HG03060 (cell line): ENCODE results near the gene FANCC.
A peak's percentile ranks its signal among the peaks of the same experiment; 100 is the strongest.

Source experiments
- ATAC-seq: cut with Tn5 transposase; IDR thresholded peaks from one replicate; pipeline ENCODE4 v1.9.1; 2021; ENCODE audit warnings: low read depth, moderate number of reproducible peaks; ENCODE audit not compliant: unreplicated experiment

FANCC gene

DNA sequence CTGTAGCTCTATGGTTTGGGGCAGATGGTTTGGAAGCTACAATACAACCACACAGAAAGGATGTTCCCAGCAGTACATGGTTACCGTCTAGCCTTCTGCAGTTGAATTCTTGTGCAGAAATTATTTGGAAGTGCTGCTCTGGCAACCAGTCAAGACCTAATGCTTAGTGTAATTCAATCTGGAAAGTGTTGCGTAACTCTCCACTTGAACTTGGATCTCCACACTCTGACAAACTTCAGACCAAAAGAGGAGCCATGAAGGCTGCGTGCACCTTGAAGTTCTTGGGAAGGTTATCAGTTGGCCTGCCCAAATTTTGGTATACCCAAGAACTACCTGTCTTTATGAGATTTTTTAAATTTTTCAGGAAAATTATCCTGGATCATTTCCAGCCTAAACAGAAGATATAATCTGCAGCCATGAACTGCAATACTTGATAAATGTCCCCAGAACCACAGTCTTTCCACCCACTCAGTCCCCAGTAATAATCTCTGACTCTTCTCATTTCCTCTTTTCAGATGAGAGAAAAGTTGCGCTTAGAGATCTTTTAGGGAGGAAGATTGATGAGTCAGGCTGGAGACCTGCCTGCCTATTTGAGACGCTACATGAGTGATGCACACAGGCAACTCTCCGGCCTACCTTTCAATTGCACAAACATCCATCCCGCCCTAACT lies 159.9 kb downstream of the FANCC start:
- ATAC-seq: peak; percentile 82

DNA sequence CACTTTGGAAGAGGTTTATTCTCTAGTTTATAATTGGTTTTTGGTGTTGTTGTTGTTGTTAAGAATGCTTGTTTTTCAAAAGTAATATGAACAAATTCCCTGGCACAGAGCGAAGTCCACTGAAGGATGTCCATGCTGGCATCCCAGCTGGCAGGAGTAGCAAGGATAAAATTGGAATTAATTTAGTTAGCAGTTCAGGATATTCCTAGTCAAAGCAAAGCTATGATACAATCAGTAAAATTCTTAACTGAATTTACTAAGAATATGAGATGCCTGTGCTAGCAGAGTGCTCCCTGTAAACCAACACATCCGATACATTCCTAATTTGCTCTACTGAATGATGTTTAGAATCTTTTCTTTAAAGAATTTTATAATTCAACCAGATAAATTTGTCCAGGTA lies 161.4 kb downstream of the FANCC start:
- no peak for ATAC-seq

DNA sequence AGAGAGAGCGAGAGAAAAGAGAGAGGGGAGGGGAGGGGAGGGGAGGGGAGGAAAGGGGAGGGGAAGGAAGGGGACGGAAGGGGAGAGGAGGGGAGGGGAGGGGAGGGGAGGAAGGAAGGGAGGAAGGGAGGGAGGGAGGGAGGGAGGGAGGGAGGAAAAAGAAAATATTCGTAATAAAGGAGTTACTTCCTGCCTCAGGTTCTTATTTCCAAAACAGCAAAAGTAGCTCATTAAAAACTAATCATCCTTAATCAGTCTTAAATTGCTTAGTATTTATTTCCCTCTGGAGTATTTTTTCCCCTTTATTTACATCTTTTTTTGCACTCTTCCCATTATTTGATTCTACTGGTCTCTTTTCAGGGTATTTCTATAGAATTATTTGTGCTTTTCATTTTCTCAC lies 162.3 kb downstream of the FANCC start:
- no peak for ATAC-seq

DNA sequence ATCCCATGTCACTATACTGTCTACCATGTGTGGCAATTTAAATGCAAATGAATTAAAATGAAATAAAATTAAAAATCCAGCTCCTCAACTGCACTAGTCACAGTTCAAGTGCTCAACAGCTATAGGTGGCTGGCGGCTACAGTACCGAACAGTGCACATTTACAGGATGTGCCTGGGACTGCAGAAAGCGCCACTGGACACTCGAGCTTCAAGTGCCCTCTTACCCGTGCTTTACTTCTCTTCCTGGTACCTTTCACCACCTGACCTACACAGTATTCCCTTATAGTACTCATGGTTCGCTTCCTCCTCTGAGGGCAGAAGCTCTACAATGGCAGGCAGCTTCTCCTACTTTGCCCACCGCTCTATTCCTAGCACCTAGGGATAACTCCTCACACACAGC lies 166.6 kb downstream of the FANCC start:
- no peak for ATAC-seq

DNA sequence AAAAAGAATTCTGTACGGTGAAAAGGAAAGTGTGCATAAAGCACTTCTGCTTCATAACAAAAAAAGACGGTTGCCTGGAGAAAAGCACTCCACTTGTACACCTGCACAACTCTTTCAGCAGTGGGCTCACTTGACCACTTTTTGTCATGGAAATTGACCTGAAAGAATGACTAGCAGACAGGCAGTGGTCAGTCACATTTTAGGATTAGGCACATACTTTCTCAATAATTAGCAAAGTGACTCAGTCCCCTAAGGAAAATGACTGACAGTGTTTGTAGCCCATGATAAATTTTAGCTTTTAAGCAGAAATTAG lies 169.3 kb downstream of the FANCC start:
- no peak for ATAC-seq

DNA sequence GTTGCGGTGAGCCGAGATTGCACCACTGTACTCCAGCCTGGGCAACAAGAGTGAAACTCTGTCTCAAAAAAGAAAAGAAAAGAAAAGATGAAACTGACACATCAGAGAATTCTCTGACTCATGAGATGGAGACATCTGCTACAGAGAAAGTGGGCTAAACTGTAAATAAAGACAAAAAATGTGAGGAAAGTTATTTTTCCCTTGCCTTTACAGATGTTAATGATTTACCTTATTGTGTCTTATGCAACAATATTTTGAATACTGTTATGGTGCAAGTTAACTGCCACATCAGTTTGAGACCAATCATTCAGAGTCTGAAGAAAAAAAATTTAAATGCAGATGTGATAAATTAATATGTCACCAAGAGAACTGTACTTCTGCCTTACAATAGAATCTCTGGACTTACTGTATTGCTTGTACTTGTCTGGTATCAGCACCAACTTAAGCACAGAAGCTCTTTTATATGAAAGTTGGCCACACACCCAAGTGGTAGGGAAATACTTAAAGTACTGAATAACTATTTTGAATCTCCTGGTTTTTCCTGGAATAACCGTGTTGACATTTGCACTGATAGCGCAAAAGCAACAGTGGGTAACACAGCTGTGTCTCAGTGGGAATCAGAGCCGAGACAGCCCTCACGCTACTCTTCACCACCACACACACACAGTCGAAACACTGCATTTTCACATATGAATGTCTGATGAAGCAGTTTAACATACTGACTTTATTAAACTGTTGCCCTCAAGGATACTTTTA lies 169.9 kb downstream of the FANCC start:
- no peak for ATAC-seq

DNA sequence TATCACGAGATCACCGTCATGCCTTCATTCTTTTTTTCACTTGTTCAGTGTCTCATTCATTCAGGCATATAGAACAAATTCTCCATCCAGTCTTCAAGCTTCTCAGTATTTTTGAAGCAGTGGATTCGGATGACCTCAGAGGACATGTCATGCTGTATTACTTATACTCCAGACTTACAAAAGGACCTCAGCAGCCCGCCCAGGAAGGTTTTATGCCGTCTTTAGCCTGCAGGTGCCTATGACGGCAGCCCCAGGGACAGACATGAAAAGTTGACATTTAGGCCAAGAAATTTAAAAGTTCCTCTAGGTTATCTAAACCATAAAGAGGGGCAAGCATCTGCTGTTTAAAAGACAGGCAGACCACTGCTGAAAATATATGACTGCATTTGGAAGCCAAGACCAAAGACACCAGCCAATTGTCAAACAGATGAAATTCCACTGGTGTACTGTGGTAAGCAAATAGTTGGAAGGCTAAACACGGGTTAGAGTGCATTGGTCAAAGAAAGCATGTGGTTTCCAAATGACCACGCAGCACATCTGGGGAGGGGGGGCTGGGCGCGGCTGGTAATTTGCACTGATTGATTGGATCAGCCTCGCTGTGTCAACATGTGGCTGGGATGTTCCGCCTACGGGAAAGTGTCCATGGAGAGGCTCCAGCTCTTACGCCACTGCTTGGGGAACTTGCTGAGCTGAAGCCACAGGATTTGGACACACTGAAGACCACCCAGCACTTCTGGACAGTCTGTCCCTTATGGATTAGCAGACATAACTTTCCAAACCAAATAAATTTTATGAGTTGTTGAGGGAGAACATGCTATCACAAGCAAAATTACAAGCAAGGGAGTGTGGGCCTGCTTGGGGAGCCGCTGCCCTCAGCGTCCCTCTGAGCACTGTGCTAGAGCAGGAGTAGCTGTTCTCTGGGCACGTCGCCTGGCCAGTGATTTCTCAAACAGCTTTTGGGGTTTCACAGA lies 173.6 kb downstream of the FANCC start:
- ATAC-seq: no peak

DNA sequence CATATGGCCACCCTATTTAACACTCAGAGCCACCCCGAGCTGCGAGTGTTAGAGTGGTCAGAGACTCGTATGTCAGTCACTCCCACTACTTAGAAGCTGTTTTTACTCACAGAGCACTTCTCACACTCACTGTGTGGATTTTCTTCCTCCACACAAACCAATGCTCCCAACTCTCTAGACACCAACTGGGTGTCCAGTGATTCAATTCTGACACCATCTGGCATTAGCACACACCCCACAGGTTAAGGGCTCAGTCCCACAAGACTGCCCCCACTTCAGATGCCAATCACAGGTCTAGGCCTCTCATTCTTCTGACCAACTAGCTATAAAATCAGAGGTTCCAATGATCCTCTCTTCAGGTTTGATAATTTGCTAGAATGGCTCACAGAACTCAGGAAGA lies 174.8 kb downstream of the FANCC start:
- no peak for ATAC-seq

DNA sequence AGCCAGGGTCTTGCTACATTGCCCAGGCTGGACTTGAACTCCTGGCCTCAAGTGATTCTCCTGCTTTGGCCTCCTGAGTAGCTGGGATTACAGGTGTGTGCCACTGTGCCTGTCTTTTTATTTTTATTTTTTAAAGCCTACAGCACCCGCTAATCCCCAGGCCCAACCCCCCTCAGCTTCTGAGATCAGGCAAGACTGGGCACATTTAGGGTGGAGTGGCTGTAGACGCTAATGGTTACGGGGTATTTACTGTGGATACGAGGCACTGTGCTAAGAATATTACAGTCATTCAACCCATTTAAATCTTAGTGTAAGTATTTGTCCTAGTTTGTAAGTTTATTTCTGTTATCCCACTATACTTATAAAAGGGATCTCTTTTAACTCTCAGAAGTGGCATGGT lies 175.2 kb downstream of the FANCC start:
- ATAC-seq: no peak

DNA sequence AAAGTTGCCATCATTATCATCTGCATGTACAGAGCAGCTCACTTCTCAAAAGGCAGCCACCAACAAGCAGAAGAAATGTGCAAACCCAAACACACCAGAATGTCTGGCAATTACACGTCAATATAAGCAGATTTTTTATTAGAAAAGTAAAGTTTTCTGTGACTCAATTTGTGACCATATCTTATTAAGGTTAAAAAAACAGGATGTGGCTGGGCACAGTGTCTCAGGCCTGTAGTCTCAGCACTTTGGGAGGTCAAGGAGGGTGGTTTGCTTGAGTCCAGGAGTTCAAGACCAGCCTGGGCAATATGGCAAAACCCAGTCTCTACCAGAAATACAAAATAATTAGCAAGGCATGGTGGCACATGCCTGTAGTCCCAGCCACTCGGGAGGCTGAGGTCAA lies 176.7 kb downstream of the FANCC start:
- ATAC-seq: no peak

DNA sequence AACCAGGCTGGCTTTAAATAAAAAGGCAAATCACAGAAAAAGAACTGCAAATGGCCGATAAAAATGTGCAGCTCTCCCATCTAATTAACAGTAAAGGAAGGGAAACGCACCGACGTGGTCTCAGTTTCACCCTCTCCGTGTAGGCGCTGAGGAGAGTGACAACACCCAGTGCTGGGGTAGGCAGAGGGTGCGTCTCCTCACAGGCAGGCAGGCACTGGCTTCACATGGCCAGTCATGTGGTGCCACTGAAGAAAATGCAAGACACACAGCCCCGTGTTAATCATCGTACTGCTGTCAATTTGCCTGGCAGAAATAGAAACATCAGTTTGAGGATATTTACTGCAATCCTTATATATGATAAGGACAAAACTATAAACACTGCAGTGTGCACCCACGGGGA lies 178.4 kb downstream of the FANCC start:
- ATAC-seq: no peak

DNA sequence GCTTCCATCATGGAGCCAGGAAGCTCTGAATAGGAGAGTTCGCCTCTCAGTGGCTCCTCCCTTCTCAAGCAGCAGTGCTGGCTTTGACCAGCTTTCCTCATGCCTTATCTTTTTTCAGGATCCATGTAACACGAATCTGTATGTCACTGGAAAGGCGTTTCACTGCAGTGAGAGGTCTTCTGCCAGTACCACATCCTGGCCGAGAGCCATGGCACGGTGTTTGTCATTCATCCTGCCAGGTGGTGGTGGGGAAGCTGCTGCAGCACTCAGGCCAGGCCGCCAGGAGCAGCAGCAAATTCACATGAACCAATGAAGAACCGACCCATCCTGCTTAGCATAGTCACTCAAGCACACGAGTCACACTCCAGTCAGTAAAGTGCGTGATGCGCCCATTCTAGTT lies 179.0 kb downstream of the FANCC start:
- no peak for ATAC-seq

DNA sequence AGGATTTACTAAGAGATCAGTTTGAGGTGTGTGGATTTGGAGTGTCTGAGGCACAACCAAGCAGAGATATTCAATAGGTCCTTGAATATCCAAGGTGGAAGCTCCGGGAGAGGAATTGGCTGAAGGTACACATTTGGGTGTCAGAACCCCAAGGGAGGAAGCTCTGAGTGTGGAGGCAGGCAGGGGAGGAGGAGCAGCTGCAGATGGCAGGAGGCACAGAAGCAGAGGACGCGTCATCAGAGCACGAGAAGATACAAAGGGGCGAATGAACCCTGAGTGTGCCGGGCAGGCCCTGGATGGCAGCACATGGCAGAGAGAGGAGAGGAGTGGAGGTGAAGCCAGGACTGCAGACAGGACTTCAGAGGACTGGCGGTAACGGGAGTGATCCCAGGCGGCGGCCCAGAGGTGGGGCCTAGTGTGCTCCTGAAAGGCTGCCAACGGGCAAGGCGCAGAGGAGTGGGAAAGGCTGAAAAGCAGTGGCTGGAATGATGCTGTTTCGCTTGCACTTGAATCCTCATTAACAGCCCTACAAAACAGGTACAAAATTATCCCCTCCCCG lies 179.8 kb downstream of the FANCC start:
- ATAC-seq: no peak

DNA sequence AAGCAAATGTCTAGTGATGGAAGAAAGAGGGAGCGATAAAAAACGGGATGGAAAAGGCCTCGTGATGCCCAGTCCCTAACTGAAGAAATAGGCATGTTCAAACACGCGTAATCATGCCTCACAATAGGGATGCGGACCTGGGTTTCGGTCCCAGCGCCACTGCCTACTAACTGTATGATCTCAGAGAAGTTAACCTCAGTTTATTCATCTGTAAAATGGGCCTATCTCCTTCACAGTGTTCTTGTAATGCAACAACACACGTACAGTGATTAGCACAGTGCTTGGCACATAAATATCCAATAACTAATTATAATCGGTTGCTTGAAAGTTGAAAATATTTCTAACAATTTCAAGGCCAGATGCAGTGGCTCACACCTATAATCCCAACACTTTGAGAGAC lies 181.8 kb downstream of the FANCC start:
- no peak for ATAC-seq

DNA sequence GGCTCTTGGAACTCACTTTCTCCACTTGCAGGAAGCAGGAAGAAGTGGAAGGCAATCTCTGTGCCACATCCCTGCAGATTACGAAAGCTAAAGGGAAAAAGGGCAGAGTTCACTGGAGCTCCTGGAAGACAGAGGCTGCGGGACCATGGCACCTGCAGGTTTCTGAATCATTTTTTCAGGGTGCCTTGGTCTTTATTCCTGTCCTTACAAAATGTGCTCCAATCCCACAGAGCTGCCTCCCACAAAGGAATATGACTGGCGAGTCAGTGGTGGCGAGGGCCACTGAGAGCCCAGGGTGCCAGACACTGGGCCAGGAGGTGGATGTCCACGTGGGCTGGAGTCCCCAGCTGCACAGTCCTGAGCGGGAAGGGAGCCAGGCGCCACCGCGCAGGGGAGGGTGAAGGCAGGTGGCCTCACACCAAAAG lies 183.0 kb downstream of the FANCC start:
- no peak for ATAC-seq

DNA sequence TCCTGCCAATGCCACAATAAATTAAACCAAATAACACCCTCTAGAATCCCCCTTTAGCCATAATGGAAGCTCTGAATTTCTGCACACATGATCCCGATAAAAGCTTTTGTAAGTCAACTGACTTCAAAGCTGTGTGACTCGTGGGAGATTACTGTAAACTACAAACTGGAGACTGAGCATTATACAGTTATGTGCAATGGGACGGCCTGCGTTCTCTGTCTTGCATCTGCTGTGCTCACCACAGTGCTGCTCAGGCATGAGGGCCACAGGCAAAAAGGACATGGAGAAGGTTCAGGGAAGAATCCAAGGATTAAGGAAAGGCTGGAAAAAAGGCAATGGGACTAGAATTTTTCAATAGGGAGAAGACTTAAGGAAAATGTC lies 184.2 kb downstream of the FANCC start:
- ATAC-seq: no peak

DNA sequence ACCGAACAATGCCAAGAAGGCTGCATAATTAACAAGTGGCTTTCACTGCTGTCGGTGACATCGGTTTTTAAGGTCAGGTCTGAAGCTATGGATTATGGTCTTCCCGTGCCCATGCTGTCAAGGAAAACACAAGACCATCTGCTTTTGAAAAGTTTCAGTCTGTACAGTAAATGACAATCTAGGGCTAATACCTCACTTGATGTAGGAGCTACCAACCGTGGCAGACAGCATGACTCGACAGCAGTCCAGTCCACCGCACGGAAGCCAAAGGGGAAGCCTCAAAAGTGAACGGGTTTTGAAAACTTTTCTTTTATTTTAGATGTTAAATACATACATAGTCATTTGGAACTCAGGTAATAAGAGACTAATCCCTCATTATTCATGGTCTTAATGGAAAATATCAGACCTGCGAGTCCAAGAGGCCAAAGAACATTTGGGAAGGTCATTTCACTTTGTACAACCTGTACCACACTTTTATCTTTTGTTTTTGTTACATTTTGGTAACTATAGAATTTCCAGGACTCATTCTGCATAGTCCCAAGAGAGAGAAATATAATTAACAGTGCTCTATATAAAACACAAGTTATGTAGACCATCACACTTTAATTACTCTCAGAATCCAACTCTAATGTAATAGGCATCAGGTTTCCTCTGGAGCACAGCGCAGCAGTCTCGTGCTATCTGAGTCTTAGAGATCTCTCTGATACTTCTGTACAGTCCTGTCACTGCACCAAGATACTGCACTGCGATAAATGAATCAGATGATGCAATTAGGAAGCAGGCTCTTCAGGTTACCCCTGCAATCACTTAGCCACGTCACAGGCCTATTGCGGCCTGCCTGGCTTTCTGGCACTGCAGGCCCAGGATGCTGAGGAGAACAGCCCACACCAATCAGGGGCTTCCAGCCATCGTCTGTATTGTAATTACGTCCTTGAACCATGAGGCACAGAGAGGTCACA lies 184.9 kb downstream of the FANCC start:
- ATAC-seq: no peak

DNA sequence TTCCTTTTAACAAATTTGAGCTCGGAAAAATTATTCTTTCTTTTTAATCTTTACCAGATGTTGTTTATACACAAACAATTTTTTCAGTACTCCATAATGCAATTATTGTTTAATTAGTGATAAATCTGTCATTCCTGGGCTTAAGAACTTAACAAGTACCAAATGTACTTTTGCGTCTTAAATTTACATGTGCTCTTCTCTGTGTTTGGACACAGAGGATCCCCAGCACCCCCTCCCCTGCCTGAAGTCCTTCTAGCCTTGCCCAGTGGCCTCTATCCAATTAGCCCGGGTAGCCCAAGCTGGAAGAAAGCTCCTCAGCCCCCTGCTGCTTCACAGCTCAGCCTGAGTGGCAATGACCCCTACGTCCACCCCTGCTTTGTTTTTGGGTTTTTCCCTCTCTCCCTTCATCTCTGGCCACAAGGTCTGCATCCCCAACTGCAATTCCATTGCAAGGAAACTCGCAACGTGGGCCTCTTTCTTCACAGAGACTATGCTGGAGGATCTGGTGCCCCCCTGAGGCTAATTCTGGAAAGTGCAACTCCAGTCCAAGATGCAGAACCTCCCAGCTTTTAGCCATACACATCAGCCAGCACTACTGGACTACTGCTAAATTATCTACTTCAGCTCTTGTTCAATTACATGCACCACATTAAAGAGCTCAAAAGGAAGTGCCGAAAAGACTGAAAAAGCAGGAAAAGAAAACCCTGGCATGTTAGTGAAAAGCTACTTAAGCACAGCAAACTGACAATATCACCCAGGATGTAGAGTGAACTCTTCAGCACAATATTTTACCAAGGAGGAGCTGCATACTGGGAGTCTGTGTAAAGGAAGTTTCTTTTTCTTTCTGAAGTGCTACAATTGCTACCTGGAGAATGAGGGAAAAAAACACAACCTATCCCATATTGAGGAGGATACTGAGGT lies 186.2 kb downstream of the FANCC start:
- no peak for ATAC-seq

DNA sequence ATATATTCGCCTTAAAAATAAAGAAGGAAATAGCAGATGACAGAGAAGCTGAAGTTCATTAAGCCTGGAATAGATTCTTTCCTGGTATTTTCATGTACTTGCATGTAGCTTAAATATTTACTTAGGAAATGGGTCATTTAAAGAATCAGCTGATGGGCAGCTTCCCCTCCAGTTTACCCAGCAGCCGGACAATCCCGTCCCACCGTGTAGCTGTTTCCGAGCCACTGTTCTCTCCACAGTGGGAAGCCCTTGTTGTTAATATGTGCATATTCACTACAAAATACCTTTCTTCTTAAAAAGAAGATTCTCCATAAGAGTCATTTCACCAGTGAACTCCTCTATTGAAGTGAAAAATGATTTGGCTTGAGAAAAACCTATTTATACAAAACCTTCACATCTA lies 187.0 kb downstream of the FANCC start:
- ATAC-seq: no peak
